PC-3 (cell line): Measurements from ENCODE around the gene SRPK3. TPM values are rescaled to one million over a fixed set of nuclear protein-coding genes. Genes with fewer than 3 reads are reported as not detected.

Experiments used
- ATAC-seq: fragments of 200-7000 bp; cut with Tn5 transposase; 2 replicates; pipeline ENCODE4 v1.9.1; 2020; ENCODE audit warnings: mild to moderate bottlenecking, moderate library complexity
- BruUV-seq: library from RNA; stranded (reverse); fragments of 400-500 nt; replicated peaks from 2 replicates; lab custom pipeline; 2021; lab: Mats Ljungman, UMichigan
- CTCF ChIA-PET: fragments of 300-600 bp; sonication (Branson Sonifier 250); formaldehyde crosslinking; loops from one replicate; lab custom pipeline; 2022; ENCODE audit warnings: antibody characterized with exemption; lab: Charles Lee
- POLR2A ChIA-PET: fragments of 300-600 bp; sonication (Branson Sonifier 250); formaldehyde crosslinking; loops from one replicate; lab custom pipeline; 2022; ENCODE audit warnings: antibody characterized with exemption; ENCODE audit not compliant: unreplicated experiment; lab: Charles Lee
- DNase-seq: peaks from one replicate; pipeline ENCODE4 v3.0.0-alpha.2; 2015
- H2AFZ ChIP-seq: fragments of 300-600 bp; sonication (generic); 2 replicates; pipeline ENCODE4 v1.6.0; 2016; ENCODE audit warnings: antibody characterized with exemption, low read length
- H3F3A ChIP-seq: fragments of 300-600 bp; sonication (generic); one replicate; pipeline ENCODE4 v1.6.0; 2017; ENCODE audit warnings: antibody characterized with exemption, low read length, control low read depth, mild to moderate bottlenecking; ENCODE audit not compliant: unreplicated experiment
- H3K27ac ChIP-seq: fragments of 300-600 bp; sonication (generic); 2 replicates; pipeline ENCODE4 v1.5.1; 2016; ENCODE audit warnings: mild to moderate bottlenecking, low read length
- H3K27me3 ChIP-seq: fragments of 300-600 bp; sonication (generic); 2 replicates; pipeline ENCODE4 v1.6.1; 2016; ENCODE audit warnings: low read length, mixed read lengths
- H3K36me3 ChIP-seq: fragments of 300-600 bp; sonication (generic); 2 replicates; pipeline ENCODE4 v1.6.1; 2016; ENCODE audit warnings: low read depth, mixed run types, low read length, mixed read lengths
- H3K4me1 ChIP-seq: fragments of 300-600 bp; sonication (generic); 2 replicates; pipeline ENCODE4 v1.5.1; 2016; ENCODE audit warnings: low read length; ENCODE audit not compliant: insufficient read depth
- H3K4me2 ChIP-seq: fragments of 300-600 bp; sonication (generic); 2 replicates; pipeline ENCODE4 v1.6.0; 2016; ENCODE audit warnings: low read length
- H3K4me3 ChIP-seq: fragments of 300-600 bp; sonication (generic); 2 replicates; pipeline ENCODE4 v1.5.1; 2016; ENCODE audit warnings: mild to moderate bottlenecking, low read length, mixed read lengths
- H3K79me2 ChIP-seq: fragments of 300-600 bp; sonication (generic); 2 replicates; pipeline ENCODE4 v1.6.1; 2017; ENCODE audit warnings: low read length, mixed read lengths
- H3K9ac ChIP-seq: fragments of 300-600 bp; sonication (generic); 2 replicates; pipeline ENCODE4 v1.6.0; 2016; ENCODE audit warnings: mild to moderate bottlenecking, low read length
- H3K9me2 ChIP-seq: fragments of 300-600 bp; sonication (generic); replicated peaks from 2 replicates; pipeline ENCODE4 v1.6.1; 2016; ENCODE audit warnings: mixed run types, low read length, mixed read lengths
- H3K9me3 ChIP-seq: fragments of 300-600 bp; sonication (generic); 2 replicates; pipeline ENCODE4 v1.6.1; 2016; ENCODE audit warnings: low read length, mixed read lengths
- H4K20me1 ChIP-seq: fragments of 300-600 bp; sonication (generic); 2 replicates; pipeline ENCODE4 v1.6.1; 2016; ENCODE audit warnings: low read length, mixed read lengths
- EZH2 ChIP-seq: fragments of 300-600 bp; sonication (generic); IDR thresholded peaks from one replicate; pipeline ENCODE4 v1.6.1; 2017; ENCODE audit warnings: antibody characterized with exemption, mild to moderate bottlenecking, low read length; ENCODE audit not compliant: unreplicated experiment
- EZH2phosphoT487 ChIP-seq: fragments of 300-600 bp; sonication (generic); IDR thresholded peaks from 2 replicates; pipeline ENCODE4 v1.6.1; 2018; ENCODE audit warnings: mild to moderate bottlenecking, antibody characterized with exemption, low read length, borderline replicate concordance
- intact Hi-C: fragments of 100-400 bp; cut with micrococcal nuclease; formaldehyde crosslinking; loops from 2 replicates; pipeline ENCODE4 v1.9.0; 2023
- total RNA-seq: library from RNA; depleted of rRNA; stranded (reverse); fragments of >200 nt; gene quantifications from 2 replicates; pipeline ENCODE4 v1.2.3, GENCODE V29; 2014
- TF ChIP-seq, protein P1 (sequence below): fragments of 300-600 bp; sonication (generic); conservative IDR thresholded peaks from 2 replicates; pipeline ENCODE4 v1.5.1; 2017; ENCODE audit warnings: antibody characterized with exemption, low read depth, mild to moderate bottlenecking, low read length

Gene SRPK3
- total RNA-seq, 1 experiment from 2014 or later, result 1.5 TPM

DNA sequence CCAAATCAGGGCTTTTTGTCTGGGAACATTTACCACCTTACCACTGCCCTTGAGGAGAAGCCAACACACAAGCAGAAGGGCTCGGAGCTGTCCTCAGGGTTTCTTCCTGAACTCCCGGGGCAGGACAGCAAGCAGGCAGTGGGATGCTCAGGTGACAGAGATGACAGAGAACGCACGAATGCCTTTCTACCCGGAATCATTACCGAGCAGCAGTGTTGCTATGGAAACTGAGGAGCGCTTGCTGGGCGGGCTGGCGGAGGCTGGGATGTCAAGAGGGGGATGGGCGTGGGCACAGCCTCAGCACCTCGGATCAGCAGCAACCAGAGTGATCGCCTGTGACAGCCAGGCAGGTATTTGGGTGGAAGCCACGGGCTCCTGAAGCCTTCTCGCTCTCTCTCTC, 31.4 kb downstream of the SRPK3 start:
- no peaks in the 10 kb centered on the region for H3K27me3 ChIP-seq
- no peaks in the 10 kb centered on the region for H3K9me3 ChIP-seq
- H3K36me3 ChIP-seq, result no peaks in the 10 kb centered on the region
- intact Hi-C loops, result no loop called here
- H3K4me3 ChIP-seq, result no peak overlapping the region
- H3K9ac ChIP-seq, result no peak overlapping the region
- H4K20me1 ChIP-seq, result no peaks in the 10 kb centered on the region
- H3K79me2 ChIP-seq, result no peaks in the 10 kb centered on the region
- H3K27ac ChIP-seq, result no peak overlapping the region
- no peaks in the 10 kb centered on the region for H3F3A ChIP-seq
- TF ChIP-seq EZH2 (no peak), EZH2phosphoT487 (no peak)
- TF ChIP-seq, protein P1, sequence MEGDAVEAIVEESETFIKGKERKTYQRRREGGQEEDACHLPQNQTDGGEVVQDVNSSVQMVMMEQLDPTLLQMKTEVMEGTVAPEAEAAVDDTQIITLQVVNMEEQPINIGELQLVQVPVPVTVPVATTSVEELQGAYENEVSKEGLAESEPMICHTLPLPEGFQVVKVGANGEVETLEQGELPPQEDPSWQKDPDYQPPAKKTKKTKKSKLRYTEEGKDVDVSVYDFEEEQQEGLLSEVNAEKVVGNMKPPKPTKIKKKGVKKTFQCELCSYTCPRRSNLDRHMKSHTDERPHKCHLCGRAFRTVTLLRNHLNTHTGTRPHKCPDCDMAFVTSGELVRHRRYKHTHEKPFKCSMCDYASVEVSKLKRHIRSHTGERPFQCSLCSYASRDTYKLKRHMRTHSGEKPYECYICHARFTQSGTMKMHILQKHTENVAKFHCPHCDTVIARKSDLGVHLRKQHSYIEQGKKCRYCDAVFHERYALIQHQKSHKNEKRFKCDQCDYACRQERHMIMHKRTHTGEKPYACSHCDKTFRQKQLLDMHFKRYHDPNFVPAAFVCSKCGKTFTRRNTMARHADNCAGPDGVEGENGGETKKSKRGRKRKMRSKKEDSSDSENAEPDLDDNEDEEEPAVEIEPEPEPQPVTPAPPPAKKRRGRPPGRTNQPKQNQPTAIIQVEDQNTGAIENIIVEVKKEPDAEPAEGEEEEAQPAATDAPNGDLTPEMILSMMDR, result no peak
- no peak for DNase-seq
- H3K4me2 ChIP-seq, result no peak overlapping the region
- H2AFZ ChIP-seq, result no peak overlapping the region
- no peaks in the 10 kb centered on the region for H3K9me2 ChIP-seq
- no peaks in the 10 kb centered on the region for H3K4me1 ChIP-seq
- no TSS peak for BruUV-seq
- POLR2A ChIA-PET, result no interaction called here
- ATAC-seq, result no peak
- CTCF ChIA-PET, result no interaction called here

DNA sequence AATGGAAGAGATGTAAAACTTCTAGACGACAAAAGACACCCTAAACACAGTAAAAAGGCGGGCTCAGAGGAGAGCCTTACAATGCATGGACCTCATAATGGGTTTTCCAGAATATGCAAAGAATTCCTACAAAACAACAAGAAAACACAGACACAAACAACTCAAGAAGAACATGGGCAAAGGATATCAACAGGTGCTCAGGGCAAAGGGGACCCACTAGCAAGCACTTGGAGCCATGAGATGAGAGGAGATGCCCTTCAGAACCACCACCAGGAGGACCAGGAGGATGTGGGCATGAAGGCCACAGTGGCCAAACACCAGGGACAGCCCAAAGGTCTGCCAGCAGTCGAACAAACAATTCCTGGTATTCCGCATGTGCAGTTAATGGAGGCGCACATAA, 32.3 kb downstream of the SRPK3 start:
- Histone ChIP-seq H4K20me1 (no peaks in the 10 kb centered on the region), H3K79me2 (no peaks in the 10 kb centered on the region), H3F3A (no peaks in the 10 kb centered on the region), H3K36me3 (no peaks in the 10 kb centered on the region), H3K4me1 (no peaks in the 10 kb centered on the region), H3K4me2 (no peak overlapping the region), H3K9me3 (no peaks in the 10 kb centered on the region), H3K27ac (no peak overlapping the region), H3K4me3 (no peak overlapping the region), H3K27me3 (no peaks in the 10 kb centered on the region), H3K9ac (no peak overlapping the region), H2AFZ (no peak overlapping the region), H3K9me2 (no peaks in the 10 kb centered on the region)
- intact Hi-C loops, result no loop called here
- ATAC-seq (no peak), DNase-seq (no peak)
- CTCF ChIA-PET, result no interaction called here
- TF ChIP-seq EZH2phosphoT487 (no peak), EZH2 (no peak)
- TF ChIP-seq, protein P1, result no peak
- POLR2A ChIA-PET, result no interaction called here
- BruUV-seq, result no TSS peak

DNA sequence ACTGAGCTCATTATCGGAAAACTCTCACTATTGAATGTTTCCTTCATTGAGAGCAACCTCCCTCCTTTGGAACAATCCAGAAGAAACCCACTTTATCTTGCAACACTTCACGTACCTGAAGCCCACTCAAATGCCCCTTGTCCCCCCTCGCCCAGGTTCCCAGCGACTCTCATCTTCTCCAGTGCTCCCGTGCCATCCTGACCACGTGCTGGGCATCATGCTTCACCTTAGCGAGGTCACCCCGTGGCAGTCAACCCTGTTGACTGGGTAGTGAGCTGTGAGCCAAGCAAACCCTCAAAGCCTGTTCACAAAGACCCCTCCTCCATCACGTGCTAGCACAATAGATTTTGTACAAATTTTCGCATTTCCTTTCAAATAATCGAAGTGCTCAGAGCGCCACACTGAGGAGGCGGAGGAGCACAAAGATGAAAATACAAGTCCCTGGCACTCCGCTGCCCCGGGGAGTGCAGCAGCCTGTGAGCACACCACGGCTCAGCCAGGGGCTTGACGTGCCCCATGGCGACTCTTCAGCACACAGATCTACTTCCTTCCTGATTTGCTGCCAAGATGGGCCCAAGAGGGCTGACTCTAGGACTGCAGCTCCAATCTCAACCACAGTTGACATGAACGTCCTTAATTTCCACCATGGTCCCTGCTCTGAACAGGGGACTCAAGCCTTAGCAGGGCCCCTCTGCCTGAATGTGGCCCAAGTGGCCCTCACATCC, 33.9 kb downstream of the SRPK3 start:
- Histone ChIP-seq H3K4me3 (no peak overlapping the region), H4K20me1 (no peaks in the 10 kb centered on the region), H3K9me2 (no peaks in the 10 kb centered on the region), H3K4me1 (no peaks in the 10 kb centered on the region; the same call in 1 of the 2 replicates), H3K27ac (no peak overlapping the region), H3K79me2 (no peaks in the 10 kb centered on the region), H3K4me2 (no peak overlapping the region), H3K36me3 (no peaks in the 10 kb centered on the region), H3K9me3 (no peaks in the 10 kb centered on the region), H3K9ac (no peak overlapping the region), H3K27me3 (no peaks in the 10 kb centered on the region), H2AFZ (no peak overlapping the region), H3F3A (no peaks in the 10 kb centered on the region)
- DNase-seq (no peak), ATAC-seq (no peak)
- TF ChIP-seq, protein P1, result no peak
- no peak for TF ChIP-seq EZH2phosphoT487
- TF ChIP-seq EZH2, result no peak
- POLR2A ChIA-PET, result no interaction called here
- no TSS peak for BruUV-seq
- intact Hi-C loops, result no loop called here
- CTCF ChIA-PET, result no interaction called here
